ENCODE results near the gene ACAP3. TPM values are rescaled to one million over a fixed set of nuclear protein-coding genes. Genes with fewer than 3 reads are reported as not detected.

The ACAP3 gene
- total RNA-seq, 1 experiment from 2014 or later = 30.7 TPM

GRCh38 chr1:1254667-1254998 lies 53.1 kb downstream of the ACAP3 start:
- ATAC-seq (no peak), DNase-seq (ENCODE audit: low read depth, low spot score) (no peak)
- CTCF ChIA-PET = no interaction called here
- no peaks in the 10 kb centered on the region for H3K9me3 ChIP-seq (ENCODE audit: control insufficient read depth, insufficient read depth, low read depth, low read length)
- TF ChIP-seq TCF7L2 (IDR thresholded peaks at IDR 0.05; ENCODE audit: low read depth, low read length) (no peak), REST (IDR thresholded peaks at IDR 0.05; ENCODE audit: insufficient read depth in 1 of 2, low read depth in 2 of 2, low read length in 1 of 2) (no peak), CTCF (IDR thresholded peaks at IDR 0.05) (no peak)
- no TSS peak for BruUV-seq (replicated peaks)
- H3K36me3 ChIP-seq (ENCODE audit: control insufficient read depth, insufficient read depth, low read length) = no peaks in the 10 kb centered on the region
- no peak overlapping the region for H3K4me3 ChIP-seq (ENCODE audit: low read depth in 2 of 2, low read length in 2 of 2)
- POLR2A ChIA-PET = no interaction called here
- H3K4me1 ChIP-seq (ENCODE audit: control insufficient read depth, insufficient read depth, low read length) = 0 out of 2 replicates have a peak, but pooled peaks cover 4% of the 10 kb centered on the region
- H3K27me3 ChIP-seq (ENCODE audit: control insufficient read depth, insufficient read depth, low read length) = no peaks in the 10 kb centered on the region
- in situ Hi-C loops (cut with HindIII; ENCODE audit: low pct_unique_long_range_greater_than_20kb, low sequenced_read_pairs) = no loop called here
- no peak overlapping the region for H3K27ac ChIP-seq (ENCODE audit: low read length)
- intact Hi-C loops (cut with micrococcal nuclease; ENCODE audit: unreplicated experiment) = loop anchor here (5.0 kb wide), 1 partner anchor 132 kb away; no protein-coding TSS in a partner anchor

GRCh38 chr1:1253972-1254666 lies 53.6 kb downstream of the ACAP3 start:
- DNase-seq (ENCODE audit: low read depth, low spot score) = no peak
- Histone ChIP-seq H3K27me3 (ENCODE audit: control insufficient read depth, insufficient read depth, low read length) (no peaks in the 10 kb centered on the region), H3K9me3 (ENCODE audit: control insufficient read depth, insufficient read depth, low read depth, low read length) (no peaks in the 10 kb centered on the region), H3K27ac (ENCODE audit: low read length) (no peak overlapping the region), H3K4me3 (ENCODE audit: low read depth in 2 of 2, low read length in 2 of 2) (no peak overlapping the region), H3K4me1 (ENCODE audit: control insufficient read depth, insufficient read depth, low read length) (0 out of 2 replicates have a peak, but pooled peaks cover 4% of the 10 kb centered on the region), H3K36me3 (ENCODE audit: control insufficient read depth, insufficient read depth, low read length) (no peaks in the 10 kb centered on the region)
- intact Hi-C loops (cut with micrococcal nuclease; ENCODE audit: unreplicated experiment) (loop anchor here (5.0 kb wide), 1 partner anchor 132 kb away; no protein-coding TSS in a partner anchor), in situ Hi-C loops (cut with HindIII; ENCODE audit: low pct_unique_long_range_greater_than_20kb, low sequenced_read_pairs) (no loop called here)
- CTCF ChIA-PET = no interaction called here
- TF ChIP-seq TCF7L2 (IDR thresholded peaks at IDR 0.05; ENCODE audit: low read depth, low read length) (no peak), CTCF (IDR thresholded peaks at IDR 0.05) (no peak), POLR2AphosphoS5 (IDR thresholded peaks at IDR 0.05; ENCODE audit: low read depth, low read length) (no peak), REST (IDR thresholded peaks at IDR 0.05; ENCODE audit: insufficient read depth in 1 of 2, low read depth in 2 of 2, low read length in 1 of 2) (no peak), SIN3A (IDR thresholded peaks at IDR 0.05; ENCODE audit: borderline replicate concordance, insufficient read depth, low read depth, low read length) (no peak)
- POLR2A ChIA-PET = no interaction called here
- no TSS peak for BruUV-seq (replicated peaks)
- no peak for ATAC-seq

Data from Panc1 (cell line).